ENCODE data around the gene SHISA4.
"Not testable (repeated sequence)": the region's sequence is repeated elsewhere in the genome, so short reads cannot be mapped to it uniquely, and the experiment has no call there.

The SHISA4 gene

DNA sequence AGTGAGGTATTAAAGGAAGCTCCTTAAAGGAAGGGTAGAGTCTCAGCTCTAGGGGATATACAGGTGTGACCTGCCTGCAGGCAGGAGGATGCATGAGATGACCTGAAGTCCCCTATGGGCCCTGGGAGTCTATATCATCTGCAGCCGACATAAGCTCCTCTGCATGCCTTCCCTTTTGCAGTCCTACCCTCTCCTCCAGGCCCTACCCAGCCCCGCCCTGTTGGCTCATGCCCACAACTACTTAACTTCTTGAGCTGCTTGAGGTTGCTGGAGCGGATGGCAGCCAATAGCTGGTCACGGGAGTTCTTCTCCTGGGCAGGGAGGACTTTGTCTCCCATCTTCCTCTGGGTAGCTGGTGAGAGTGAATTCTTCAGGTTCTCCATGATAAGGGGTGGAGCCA lies 10.3 kb downstream of the SHISA4 start:
- DNase-seq (ENCODE audit: low read depth): no peak

DNA sequence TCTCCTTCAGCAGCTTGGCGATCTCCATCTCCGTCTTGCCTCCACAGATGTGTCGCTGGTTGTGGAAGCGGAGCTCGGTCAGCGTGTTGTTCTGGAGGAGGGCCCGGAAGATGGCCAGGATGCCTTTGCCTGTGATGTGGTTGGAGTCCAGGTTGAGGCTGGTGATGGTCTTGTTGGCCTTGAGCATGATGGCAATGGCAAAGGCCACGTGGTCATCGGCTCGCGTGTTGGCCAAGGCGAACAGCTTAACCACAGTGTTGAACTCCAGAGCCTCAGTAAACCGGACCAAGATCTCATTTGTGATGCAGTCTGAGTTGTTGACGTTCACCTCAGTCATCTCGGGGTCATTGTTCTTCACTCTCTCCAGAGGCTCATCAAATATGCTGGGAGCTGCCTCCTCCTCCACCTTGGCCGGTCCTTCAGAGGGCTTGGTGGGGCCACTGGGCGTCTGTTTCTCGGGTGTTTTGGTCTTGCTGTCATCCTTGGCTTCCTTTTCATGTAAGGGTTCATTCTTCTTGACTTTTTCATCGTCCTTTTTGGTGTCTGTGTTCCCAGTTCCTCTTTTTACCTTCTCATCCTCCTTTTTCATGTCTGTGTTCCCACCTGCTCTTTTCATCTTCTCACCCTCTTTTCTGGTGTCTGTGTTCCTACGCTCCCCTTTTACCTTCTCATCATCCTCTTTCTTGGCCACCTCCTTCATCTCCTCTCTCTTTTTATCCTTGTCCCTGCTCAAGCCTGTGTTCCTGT lies 11.2 kb downstream of the SHISA4 start:
- DNase-seq (ENCODE audit: low read depth): no peak

DNA sequence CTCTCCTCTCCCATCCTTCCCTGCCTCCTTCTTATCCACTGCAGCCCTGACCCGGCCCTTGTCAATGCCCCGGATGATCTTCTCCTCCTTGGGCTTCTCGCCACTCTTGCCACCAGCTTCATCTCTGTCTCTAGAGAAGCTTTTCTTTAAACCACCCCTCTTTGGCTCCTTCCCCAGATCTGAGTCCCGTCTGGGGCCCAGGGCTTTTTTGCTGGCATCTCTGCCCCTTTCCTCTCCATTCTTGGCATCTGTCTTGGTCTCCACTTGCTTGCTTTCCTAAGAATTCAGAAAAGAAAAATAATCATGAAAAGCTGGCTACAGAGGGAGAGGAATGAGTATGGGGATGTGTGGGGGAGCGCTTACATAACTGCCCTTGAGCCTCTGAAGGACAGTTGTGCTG lies 11.8 kb downstream of the SHISA4 start:
- DNase-seq (ENCODE audit: low read depth): no peak

DNA sequence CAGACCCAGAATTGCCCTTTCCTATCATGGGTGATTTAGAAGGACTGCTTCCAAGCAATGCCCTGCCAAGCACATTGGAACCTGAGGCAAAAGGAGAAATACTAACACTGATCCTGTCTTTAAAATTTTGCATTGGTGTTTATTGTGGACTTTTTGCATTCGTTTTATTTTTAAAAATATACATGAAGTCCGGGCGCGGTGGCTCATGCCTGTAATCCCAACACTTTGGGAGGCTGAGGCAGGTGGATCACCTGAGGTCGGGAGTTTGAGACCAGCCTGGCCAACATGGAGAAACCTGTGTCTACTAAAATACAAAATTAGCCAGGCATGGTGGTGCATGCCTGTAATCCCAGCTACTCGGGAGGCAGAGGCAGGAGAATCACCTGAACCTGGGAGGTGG lies 12.3 kb downstream of the SHISA4 start:
- DNase-seq (ENCODE audit: low read depth): not testable (repeated sequence)

DNA sequence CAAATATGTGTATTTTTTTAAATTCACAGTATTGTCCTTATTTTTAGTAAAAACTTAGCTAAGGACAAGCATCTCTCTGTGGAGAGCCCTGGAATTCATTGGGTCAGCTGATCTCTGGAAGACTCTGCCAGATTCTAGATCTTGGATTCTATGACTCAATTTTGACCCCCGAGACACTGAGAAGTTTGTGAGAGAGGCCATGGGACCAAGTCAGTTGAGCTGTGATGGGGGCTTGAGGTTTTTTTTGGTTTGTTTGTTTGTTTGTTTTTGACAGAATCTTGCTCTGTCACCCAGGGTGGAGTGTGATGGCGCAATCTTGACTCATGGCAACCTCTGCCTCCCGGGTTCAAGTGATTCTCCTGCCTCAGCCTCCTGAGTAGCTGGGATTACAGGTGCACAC lies 13.5 kb downstream of the SHISA4 start:
- no peak for DNase-seq (ENCODE audit: low read depth)

DNA sequence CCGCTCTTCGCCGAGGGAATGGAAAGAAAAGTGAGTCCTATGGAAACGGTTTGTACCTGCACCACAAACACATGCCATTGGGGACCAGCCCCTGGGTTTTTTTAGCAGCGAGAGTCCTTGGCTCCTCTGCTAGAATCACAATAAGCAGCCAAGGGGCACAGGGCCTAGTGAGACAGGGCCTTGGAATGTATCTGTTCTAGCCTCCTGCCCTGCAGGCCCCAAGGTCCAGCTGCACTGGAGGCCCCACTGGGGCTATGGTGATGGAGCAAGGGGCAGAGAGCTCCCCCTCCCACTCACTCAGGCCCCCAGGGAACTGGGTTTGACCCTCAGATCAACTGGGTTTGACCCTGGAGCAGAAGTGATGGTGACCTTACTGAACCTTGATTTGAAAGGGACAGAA lies 14.4 kb downstream of the SHISA4 start:
- peak; percentile 79 for DNase-seq (ENCODE audit: low read depth)

DNA sequence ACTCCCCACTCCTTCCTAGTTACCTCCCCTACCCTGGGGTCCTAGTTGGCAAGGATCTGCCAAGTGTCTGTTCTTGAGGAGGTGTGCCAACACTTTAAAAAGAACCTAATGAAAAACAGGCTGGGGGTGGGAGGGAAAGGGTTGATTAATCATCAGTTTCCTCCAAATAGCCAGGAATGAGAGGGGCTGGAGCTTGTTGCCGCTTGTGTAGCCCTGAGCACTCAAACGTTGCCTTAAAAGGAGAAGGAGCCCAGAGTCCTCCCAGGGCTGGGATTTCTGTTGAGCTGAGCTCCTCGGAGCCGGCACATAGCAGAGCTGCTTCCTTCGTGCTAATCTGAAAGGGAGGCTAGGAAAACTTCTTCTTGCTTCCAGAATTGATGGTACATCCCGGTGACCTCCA lies 15.9 kb downstream of the SHISA4 start:
- DNase-seq (ENCODE audit: low read depth): peak; percentile 92

DNA sequence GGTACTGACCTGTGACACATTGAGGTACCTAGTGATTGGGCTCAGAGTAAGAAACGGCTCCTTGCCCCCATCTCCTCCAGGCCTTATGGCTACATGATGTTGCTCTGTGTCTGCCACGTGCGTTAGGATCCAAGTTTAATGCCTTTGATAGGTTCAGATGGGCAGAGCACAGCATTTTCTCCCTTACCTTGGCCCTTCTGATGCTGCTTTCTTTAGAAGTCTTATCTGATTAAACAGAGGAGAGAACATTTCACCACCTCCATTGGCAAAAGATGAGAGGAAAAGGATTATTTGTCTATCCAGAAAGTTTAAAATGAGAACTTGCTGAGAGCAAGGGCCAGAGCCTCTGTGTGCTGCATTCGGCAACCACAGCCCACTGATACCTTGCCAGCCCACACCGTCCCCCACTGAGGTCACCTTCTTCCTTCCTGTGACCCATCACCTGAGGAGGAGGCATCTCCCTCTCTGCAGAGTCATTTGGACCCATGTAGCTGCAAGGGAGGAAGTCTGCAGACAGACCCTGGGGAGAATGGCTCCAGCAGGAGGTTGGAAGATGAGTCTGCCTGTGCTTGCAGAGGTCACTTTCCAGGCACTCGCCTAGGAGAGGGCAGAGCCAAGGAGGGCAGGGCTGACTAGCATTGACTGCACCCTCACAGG lies 16.7 kb downstream of the SHISA4 start:
- no peak for DNase-seq (ENCODE audit: low read depth)

DNA sequence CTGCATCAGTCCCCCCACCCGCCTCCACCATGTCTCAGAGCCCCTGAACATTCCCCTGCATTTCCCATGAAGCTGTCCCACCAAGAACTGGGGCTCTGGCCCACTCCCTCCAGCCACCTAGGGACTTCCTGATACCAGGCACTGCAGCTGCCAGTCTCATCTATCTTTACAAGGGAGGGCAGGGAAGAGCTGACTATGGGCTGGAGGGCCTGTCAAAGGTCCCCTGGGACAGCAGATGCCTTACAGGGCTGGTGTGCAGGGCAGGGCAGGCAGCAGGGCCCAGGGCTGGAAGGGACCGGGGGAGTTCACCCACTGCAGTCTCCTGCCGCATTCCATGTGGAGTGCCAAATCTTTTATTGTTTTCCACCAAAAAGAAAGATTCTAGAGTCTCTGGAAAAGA lies 17.6 kb downstream of the SHISA4 start:
- no peak for DNase-seq (ENCODE audit: low read depth)

DNA sequence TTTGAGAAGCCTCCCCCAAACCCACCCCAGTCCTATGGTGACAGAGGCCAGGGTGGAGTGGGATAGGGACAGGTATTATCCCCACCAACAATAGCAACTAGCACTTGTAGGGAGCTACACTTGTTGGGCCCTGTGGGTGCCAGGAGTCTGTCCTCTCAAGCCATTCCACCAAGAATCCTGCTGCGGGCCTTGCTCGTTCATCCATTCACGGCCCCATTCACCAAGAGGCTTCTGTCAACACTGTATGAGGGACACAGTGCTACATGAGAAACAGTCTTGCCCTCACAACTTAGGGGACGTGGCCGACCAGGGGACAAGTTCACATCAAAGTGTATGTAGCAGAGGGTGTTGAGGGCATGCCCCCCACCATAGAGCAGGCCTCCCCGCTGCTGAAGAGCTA lies 18.9 kb downstream of the SHISA4 start:
- no peak for DNase-seq (ENCODE audit: low read depth)

DNA sequence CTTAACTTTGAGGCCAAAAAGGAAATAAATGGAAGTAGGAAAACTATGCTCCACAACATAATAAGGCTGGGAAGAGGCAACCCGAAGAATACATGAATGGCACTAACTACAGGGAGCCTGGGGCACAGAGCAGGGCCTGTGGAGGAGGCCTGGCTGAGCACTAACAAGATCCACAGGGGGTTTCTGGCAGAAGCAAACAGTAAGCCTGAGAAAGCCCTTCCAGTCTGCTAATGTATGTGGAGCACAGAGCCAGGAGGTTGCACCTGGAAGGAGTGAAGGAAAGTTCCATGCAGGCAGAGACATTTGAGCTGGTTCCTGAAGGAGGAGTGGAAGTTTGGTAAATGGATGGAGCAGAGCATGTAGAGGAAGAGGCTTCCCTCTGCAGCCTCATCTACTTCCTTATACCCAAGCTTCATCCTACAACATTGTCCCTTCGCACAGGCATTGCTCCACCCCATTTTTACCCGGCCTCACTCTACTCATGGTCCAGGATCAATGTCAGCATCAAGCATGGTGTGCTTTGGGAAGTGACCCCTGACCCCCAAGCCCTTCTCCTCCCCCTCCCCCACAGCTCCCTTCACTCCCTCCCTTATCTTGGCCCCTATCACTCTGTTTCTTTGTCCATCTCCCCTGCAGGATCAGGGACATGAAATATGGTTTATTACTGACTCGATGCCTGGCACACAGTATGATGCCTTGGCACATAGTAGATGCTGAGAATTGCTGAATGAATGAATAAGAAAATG lies 23.3 kb downstream of the SHISA4 start:
- no peak for DNase-seq (ENCODE audit: low read depth)

DNA sequence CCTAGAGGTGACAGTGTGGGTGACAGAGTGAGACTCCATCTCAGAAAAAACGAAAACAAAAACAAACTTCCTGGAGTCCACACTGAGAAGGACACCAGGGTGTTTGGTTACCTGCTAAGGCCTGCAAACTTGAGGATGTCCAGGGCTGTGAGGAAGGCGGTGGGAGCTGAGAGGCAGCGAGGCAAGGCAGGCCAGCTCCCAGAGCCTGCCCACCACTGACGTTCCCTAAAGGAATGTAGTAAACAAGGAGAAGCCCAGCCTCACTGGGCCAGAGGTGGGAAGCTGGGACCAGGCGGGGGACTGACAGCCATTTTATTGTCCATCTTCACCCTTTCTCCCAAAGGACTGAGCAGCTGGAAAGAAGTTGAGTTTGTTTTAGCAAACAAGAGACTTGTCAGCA lies 24.1 kb downstream of the SHISA4 start:
- DNase-seq (ENCODE audit: low read depth): no peak

DNA sequence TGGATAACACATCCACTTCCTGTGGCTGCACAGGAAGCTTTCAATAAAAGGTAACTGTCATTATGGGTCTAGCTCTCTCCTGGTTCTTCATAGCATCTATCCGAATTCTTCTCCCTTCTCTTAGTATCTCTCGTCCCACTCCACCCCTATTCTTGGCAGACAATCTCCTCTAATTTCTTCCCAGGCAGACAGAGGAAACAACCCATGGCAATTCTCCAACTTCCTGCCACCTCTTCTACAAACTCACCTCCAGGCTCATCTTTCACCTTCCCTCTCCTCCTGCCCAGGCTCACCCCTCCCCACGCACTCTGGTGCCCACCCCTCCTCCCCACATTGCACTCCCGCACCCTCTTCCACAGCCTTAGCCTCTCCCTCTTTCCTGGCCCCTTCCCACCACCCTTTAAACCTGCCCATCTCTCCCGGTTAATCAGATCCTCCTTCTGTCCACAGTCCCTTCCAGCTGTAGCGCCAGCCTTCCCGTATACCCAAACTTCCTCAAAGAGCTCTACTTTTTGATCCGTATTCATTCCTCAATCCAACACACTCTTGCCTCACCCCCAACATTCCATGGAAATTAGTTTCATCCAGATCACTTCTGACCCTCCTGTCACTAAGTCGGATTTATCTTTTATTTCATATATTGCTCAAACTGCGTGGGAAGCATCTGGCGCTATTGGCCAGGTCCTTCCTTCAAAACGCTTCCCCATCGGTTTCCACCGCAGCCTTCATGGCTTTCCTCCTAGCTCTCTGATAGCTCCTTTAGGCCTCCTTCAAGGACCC lies 25.9 kb downstream of the SHISA4 start:
- DNase-seq (ENCODE audit: low read depth): no peak

DNA sequence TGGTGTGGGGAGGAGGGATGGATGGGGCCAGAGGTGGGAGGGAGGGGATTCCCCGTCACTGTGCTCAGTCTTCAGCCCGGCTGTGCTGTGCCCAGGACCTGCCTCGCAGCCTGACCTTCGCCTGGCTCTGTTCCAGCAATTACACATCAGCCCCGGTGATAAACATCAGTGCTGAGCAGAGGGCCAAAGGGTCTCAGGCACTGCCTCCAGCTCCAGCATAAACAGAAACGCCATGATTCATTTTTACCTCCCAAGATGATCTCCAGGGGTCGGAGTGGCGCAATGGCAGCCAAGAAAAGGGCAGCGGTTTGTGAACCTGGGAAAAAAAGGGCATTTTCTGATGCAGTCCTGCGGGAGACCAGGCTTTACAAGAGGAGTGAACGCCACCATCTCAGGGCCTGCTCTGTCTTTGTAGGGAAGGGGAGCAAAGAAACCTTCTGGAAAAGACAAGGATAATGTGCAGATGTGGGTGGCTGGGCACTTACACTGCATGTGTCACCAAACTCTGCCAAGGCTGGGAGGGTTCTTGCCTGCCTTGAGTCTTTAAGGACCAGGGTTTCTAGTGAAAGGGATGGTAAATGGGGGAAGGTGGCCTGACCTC lies 28.1 kb downstream of the SHISA4 start:
- peak; percentile 95 for DNase-seq (ENCODE audit: low read depth)

DNA sequence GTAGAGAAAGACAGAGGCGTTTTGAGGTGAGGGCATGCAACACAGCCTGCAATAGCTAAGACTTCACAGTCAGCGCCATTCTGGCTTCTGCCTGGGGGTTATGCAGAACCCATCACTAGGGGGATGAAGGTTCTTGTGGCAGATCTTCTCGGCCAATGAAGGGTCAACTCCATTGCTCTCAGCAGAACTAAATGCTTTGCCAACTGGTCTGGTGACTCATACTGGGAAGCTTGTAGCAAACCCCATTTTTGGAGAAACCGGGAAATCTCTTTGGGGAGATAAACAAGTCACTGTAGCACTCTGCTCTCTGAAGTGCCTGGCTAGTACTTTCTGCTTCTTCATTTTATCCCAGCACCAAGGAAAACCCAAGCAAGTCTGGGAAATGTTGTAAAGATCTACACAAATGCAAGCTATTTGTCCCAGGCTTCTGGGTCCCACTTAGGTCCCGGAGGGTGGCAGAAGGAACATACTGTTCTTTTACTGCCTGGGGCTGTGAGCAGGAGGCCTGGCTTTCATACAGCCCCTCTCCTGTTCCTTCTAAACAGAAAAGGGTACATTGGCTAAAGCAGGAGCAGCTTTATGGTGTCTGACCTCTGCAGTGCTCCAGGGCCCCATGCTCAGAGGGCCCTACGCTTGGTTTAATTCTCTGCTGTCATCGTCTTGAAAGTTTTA lies 28.8 kb downstream of the SHISA4 start:
- DNase-seq (ENCODE audit: low read depth): peak; percentile 88

DNA sequence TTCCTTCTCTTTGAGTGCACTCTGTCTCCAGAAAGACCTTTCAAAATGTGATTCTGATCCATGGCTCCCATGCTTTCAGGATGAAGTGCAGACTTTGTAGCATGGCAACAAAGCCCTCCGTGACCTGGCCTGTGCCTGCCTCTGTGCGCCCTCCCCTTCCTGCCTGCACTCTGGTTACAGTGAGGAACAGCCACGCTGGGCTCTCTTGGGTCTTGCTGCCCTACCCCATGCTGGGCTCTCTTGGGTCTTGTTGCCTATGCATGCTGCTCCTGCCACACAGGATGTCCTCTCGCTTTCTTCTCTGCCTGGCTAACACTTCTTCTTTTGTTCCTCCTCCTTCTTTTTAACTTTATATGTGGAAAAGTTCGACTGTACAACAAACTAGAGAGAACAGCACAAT lies 29.6 kb downstream of the SHISA4 start:
- DNase-seq (ENCODE audit: low read depth): no peak

DNA sequence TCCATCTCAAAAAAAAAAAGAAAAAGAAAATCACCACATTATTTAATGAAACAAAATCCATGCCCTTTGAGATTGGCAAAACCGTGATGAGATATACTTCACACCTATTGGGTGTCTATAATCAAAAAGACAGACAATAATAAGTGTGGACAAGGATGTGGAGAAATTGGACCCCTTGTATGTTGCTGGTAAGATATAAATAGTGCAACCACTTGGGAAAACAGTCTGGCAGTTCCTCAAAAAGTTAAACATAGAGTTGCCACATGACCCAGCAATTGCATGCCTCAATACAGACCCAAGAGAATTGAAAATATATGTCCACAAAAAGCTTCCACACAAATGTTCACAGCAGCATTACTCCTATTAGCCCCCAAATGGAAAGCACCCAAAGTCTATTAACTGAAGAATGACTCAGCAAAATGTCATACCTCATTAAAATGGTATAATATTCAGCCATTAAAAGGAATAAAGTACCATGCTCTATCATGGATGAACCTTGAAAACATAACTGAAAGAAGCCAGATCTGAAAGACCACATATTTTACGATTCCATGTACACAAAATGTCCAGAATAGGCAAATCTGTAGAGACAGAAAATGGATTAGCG lies 33.4 kb downstream of the SHISA4 start:
- DNase-seq (ENCODE audit: low read depth): no peak

DNA sequence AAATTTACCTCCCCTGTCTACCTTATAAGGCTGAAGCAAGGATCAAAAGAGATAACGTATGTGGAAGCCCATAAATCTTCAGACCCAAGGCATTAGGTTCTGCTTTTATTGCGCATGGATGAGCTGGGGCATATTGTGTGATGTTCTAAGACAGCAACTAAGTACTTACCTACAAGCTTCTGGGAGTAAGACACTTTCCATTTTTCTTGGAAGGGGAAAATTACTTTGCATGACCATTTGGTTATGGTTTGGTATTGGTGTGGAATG lies 36.5 kb downstream of the SHISA4 start:
- no peak for DNase-seq (ENCODE audit: low read depth)

DNA sequence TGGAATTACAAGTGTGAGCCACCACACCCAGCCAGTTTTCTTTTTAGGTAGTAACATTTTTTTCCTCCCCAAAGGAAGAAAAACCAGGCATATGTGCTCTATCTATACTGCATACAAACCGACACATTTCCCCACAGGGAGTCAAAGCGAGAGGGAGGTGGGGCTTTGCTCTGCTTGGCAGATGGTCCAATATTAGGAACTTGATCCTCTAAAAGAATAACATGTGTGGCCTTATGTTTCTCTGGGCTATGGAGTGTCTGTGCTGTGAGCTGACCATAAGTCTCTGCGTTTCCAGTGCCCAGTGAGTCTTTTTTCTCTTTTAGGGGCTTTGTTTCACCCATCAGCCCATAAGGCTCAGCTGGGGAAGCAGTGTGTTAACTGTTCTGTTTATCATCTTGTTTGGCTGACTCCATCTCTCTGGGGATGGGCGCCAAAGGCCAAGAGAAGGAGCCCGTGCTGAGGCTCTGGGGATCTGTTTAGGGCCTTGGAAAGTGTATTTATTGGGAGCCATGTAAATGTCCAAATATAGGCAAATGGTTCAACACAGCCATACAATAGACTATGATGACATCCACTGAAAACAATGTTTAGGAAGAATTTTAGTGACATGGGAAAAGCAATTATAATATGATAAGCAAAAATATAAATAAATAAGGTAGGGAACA lies 37.4 kb downstream of the SHISA4 start:
- no peak for DNase-seq (ENCODE audit: low read depth)

DNA sequence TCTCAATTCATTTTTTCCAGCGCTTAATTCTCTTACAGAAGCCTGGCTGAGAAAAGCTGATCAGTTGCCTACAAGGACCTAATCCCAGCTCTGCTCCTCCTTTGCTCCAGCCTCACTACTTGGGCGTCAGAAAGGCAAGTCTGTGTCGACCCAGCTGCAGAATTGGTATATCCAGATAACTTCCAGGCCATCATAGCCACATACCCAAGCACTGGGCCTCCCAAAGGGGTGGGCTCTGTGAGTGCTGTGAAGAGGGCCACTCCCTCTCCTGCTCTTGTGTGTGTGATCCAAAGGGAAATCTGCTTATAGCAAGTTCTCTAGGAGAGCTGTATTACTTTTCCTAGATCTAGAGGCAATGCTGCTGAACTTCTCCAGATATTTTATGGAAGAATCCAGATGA lies 39.6 kb downstream of the SHISA4 start:
- no peak for DNase-seq (ENCODE audit: low read depth)

DNA sequence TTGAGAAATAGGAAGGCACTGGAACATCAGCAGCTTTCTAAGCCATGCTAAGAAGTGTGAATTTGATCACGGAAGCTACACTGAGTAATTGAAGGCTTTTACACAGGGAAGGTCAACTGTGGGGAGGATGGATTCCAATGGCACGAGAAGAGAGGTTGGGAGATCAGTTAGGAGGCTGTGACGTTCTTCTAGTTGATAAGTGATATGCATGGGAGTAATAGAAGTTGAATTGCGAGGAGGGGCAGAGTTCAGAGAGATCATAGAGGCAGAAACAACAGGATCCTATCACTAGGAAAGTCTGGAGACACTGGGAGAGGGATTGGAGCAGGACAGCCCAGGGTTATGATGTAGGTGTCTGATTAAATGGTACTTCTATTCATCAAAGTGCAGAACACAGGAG lies 41.4 kb downstream of the SHISA4 start:
- no peak for DNase-seq (ENCODE audit: low read depth)
